Nephron (organoid): ENCODE results near the gene DOCK9.
A peak's percentile ranks its signal among the peaks of the same experiment; 100 is the strongest.

Experiments
- H3K27ac Mint-ChIP-seq, 3 experiments: 2 replicates each; pipeline ENCODE4 v1.8.0; 2020; ENCODE audit warnings: mixed read lengths in 3 of 3, mild to moderate bottlenecking in 2 of 3, moderate library complexity in 1 of 3
- H3K27me3 Mint-ChIP-seq: 2 replicates; pipeline ENCODE4 v1.8.0; 2021; ENCODE audit warnings: low read depth, mild to moderate bottlenecking, moderate library complexity, mixed read lengths
- H3K36me3 Mint-ChIP-seq: 2 replicates; pipeline ENCODE4 v1.8.0; 2020; ENCODE audit warnings: low read depth, mixed read lengths
- H3K4me1 Mint-ChIP-seq: 2 replicates; pipeline ENCODE4 v1.8.0; 2020; ENCODE audit warnings: mixed read lengths
- H3K4me3 Mint-ChIP-seq, 3 experiments: 2 replicates each; pipeline ENCODE4 v1.8.0; 2020; ENCODE audit warnings: mild to moderate bottlenecking in 3 of 3, mixed read lengths in 3 of 3, moderate library complexity in 2 of 3
- H3K9me3 Mint-ChIP-seq: 2 replicates; pipeline ENCODE4 v1.8.0; 2020; ENCODE audit warnings: mixed read lengths
- TF ChIP-seq, protein P1 (sequence below), 3 experiments: fragments of 200-600 bp; sonication (generic); IDR thresholded peaks; one replicate each; pipeline ENCODE4 v1.5.0; 2021; ENCODE audit warnings: antibody characterized with exemption in 3 of 3; ENCODE audit not compliant: unreplicated experiment in 3 of 3

The DOCK9 gene

DNA sequence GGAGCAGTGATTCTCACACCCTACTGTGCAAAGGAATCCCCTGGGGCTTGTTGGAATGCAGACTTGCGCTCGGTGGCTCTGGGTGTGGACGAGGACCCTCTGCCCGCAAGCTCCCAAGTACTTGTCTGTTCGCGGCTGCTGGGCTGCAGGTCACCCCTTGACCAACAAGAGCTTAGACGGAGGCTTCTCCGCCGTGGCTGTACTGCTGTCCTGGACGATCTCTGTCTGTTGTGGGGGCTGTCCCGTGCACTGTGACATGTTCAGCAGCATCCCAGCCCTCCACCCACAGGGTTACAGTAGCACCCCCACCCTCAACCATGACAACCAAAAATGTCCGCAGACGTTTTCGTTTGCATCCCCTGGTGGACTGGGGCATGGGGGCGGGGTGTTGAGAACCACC, 202.5 kb downstream of the DOCK9 start:
- Mint-ChIP-seq H3K9me3 (no peaks in the 10 kb centered on the region), H3K36me3 (no peaks in the 10 kb centered on the region), H3K4me3 (no peak overlapping the region), H3K4me1 (peaks cover 9% of the 10 kb centered on the region), H3K27ac (no peak overlapping the region), H3K27me3 (peaks cover 3% of the 10 kb centered on the region)
- TF ChIP-seq, protein P1, sequence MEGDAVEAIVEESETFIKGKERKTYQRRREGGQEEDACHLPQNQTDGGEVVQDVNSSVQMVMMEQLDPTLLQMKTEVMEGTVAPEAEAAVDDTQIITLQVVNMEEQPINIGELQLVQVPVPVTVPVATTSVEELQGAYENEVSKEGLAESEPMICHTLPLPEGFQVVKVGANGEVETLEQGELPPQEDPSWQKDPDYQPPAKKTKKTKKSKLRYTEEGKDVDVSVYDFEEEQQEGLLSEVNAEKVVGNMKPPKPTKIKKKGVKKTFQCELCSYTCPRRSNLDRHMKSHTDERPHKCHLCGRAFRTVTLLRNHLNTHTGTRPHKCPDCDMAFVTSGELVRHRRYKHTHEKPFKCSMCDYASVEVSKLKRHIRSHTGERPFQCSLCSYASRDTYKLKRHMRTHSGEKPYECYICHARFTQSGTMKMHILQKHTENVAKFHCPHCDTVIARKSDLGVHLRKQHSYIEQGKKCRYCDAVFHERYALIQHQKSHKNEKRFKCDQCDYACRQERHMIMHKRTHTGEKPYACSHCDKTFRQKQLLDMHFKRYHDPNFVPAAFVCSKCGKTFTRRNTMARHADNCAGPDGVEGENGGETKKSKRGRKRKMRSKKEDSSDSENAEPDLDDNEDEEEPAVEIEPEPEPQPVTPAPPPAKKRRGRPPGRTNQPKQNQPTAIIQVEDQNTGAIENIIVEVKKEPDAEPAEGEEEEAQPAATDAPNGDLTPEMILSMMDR (IDR thresholded peaks at IDR 0.05; ENCODE audit: unreplicated experiment in 3 of 3) = no peak

DNA sequence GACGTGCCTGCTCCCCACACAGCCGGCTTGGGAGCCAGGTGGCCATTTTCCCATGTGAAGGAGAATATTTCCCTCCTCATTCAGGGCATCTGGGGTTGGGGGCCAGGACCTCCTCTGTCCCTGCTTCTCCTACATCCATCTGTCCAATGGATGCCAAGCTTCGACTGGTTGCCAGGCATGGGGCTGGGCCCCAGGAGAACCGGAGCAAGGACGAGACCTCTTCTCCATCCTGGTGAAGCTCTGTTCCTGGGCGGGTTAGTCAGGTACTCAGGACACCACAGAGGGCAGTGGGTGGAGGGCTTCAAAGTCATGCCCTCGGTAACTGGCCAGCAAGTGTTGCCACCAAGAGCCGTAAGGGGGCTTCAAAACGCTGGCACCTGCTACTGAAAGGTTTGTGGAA, 203.1 kb downstream of the DOCK9 start:
- Mint-ChIP-seq H3K27me3 (peaks cover 3% of the 10 kb centered on the region), H3K4me1 (peaks cover 9% of the 10 kb centered on the region), H3K36me3 (no peaks in the 10 kb centered on the region), H3K27ac (no peak overlapping the region), H3K4me3 (no peak overlapping the region), H3K9me3 (no peaks in the 10 kb centered on the region)
- TF ChIP-seq, protein P1 (IDR thresholded peaks at IDR 0.05; ENCODE audit: unreplicated experiment in 3 of 3) = no peak

DNA sequence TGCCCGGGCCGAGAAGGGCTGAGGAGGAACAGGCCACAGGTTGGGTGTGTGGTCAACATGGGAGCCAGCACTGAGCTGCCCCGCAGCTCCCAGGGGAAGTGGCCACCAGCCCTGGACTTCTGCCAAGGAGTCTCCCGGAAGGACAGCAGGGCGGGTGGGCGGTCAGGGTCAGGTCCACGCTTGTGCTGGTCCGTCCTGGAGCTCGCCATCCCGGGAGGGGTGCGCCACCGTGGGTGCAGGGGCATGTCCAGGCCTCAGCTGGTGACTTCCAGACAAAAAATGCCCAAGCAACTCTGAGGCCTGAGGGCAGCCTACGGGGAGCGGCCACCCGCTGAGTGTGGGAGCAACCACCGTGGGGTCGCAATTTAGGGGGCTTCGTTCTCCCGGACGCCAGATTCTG, 203.9 kb downstream of the DOCK9 start:
- Mint-ChIP-seq H3K9me3 (no peaks in the 10 kb centered on the region), H3K27me3 (peaks cover 3% of the 10 kb centered on the region), H3K4me3 (no peak overlapping the region), H3K36me3 (no peaks in the 10 kb centered on the region), H3K4me1 (peaks cover 9% of the 10 kb centered on the region), H3K27ac (no peak overlapping the region)
- TF ChIP-seq, protein P1 (IDR thresholded peaks at IDR 0.05; ENCODE audit: unreplicated experiment in 3 of 3) = no peak

DNA sequence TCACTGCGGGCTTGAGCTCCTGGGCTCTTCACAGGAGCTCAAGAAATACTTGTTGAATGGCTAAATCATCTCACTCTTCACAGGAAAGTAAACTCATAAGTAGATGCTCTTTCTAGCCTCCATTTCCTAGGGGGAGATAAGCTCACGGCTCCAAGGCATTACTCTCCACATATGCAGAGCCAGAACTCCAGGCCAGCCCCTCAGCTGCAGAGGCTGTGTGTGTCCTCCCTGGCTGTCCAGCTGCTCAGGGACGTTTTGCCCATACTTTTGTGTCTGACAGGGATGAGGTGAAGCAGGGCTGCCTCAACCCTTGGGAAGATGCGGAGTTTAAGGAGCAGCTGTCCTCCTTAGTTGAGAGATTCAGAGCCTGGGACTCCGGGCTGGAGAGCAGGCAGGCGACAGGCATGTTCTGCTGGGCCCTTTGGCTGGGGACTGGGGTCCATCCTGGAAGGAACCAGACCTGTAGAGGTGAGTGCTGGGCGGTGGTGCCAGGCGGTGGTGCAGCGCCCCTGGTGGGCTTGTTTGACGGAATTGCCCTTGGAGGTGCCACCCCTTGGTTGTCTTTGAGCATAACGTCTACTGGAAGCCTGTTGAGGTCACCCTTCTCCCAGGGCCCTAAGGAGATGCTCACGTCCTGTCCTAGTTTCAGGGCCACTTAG, 204.9 kb downstream of the DOCK9 start:
- Mint-ChIP-seq H3K36me3 (no peaks in the 10 kb centered on the region), H3K4me1 (peaks cover 9% of the 10 kb centered on the region), H3K9me3 (no peaks in the 10 kb centered on the region), H3K4me3 (no peak overlapping the region), H3K27me3 (peaks cover 3% of the 10 kb centered on the region), H3K27ac (peak overlapping the region in 1 of 3 experiments; percentile 82)
- TF ChIP-seq, protein P1 (IDR thresholded peaks at IDR 0.05; ENCODE audit: unreplicated experiment in 3 of 3) = no peak

DNA sequence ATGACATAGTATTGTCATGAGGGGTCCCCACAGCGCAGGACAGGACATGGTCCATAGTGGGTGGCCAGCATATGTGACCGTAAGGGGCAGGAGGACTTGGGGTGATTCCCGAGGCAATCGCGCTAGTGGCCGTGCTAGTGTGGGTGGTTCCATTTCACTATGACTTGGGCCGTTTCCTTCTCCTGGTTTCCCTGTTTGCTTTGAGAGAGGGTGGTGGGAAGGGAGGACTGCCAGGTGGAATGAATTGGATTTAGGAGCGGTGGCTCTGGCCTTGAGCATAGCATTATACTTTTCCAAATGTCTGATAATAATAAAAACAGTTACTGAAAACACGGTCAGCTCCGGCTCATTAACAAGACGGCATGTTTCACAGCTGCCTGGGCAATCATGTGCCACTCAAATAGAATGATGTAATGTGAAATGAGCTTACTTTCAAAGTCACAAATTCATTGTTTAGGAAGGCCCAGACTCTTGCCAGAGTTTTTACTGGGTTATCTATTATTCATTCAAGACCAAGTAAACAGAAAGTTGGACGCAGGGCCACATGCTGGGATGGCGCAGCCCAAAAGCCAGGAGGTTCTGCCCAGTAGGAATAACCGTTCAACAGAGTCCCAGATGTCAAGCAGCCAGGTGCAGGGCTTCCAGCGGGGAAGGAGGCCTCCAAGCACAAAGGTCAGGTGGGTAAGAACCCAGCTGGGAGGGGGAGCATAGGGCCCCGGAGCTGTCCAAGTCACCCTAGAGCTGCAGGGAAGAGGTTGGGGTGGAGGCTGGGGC, 205.8 kb downstream of the DOCK9 start:
- Mint-ChIP-seq H3K27me3 (peaks cover 3% of the 10 kb centered on the region), H3K36me3 (no peaks in the 10 kb centered on the region), H3K9me3 (no peaks in the 10 kb centered on the region), H3K4me3 (no peak overlapping the region), H3K27ac (peak overlapping the region in 1 of 3 experiments; percentile 82), H3K4me1 (peaks cover 9% of the 10 kb centered on the region)
- TF ChIP-seq, protein P1 (IDR thresholded peaks at IDR 0.05; ENCODE audit: unreplicated experiment in 3 of 3) = no peak
